Vagina (tissue), 2 donors: ENCODE results near the gene NUDT14. TPM values are rescaled to one million over a fixed set of nuclear protein-coding genes. Genes with fewer than 3 reads are reported as not detected.

Source experiments
- DNase-seq, 2 donors: peaks; one replicate each; pipeline ENCODE4 v3.0.0-alpha.2; 2017; ENCODE audit errors: extremely low spot score in 2 of 2
- H3K27ac ChIP-seq: fragments of 200-600 bp; sonication (generic); one replicate; pipeline ENCODE4 v1.5.1; 2019
- H3K27me3 ChIP-seq: fragments of 200-600 bp; sonication (generic); one replicate; pipeline ENCODE4 v1.5.1; 2019
- H3K36me3 ChIP-seq, 2 donors: fragments of 200-600 bp; sonication (generic); one replicate each; pipeline ENCODE4 v1.5.1; 2017 to 2019
- H3K4me1 ChIP-seq: fragments of 200-600 bp; sonication (generic); one replicate; pipeline ENCODE4 v1.5.1; 2019
- H3K4me3 ChIP-seq, 2 donors: fragments of 200-600 bp; sonication (generic); 1 replicate in 1 of 2; 2 replicates in 1 of 2; pipeline ENCODE4 v1.5.1; 2016 to 2019
- H3K9me3 ChIP-seq: fragments of 200-600 bp; sonication (generic); one replicate; pipeline ENCODE4 v1.5.1; 2019
- POLR2A ChIP-seq, 2 donors: fragments of 450-650 bp; IDR thresholded peaks; one replicate each; pipeline ENCODE4 v1.6.1; 2017; ENCODE audit warnings: antibody characterized with exemption in 2 of 2, mild to moderate bottlenecking in 2 of 2, moderate library complexity in 2 of 2
- POLR2AphosphoS5 ChIP-seq, 2 donors: sonication (generic); formaldehyde crosslinking; IDR thresholded peaks; one replicate each; pipeline ENCODE4 v1.9.0; 2017; ENCODE audit warnings: antibody characterized with exemption in 2 of 2, mild to moderate bottlenecking in 2 of 2, low read depth in 1 of 2; ENCODE audit not compliant: insufficient read depth in 1 of 2
- intact Hi-C: fragments of 100-400 bp; cut with DNase I; formaldehyde crosslinking; loops from one replicate; pipeline ENCODE4 v1.15.1; 2023
- total RNA-seq: library from RNA; depleted of rRNA; stranded (reverse); fragments of >200 nt; gene quantifications from one replicate; pipeline ENCODE4 v1.2.3, GENCODE V29; 2016
- TF ChIP-seq, protein P1 (sequence below), 3 experiments: fragments of 450-650 bp in 2 of 3; fragments of 200-600 bp in 1 of 3; sonication (generic) in 1 of 3; IDR thresholded peaks; one replicate each; pipeline ENCODE4 v1.5.1; 2017 to 2019; ENCODE audit warnings: antibody characterized with exemption in 3 of 3, mild to moderate bottlenecking in 2 of 3, moderate library complexity in 2 of 3

Gene NUDT14
- total RNA-seq, 1 donor from 2014 or later, result 11.0 TPM

GRCh38 chr14:105168496-105168978, 12.6 kb downstream of the NUDT14 start, which contains the start of gene JAG2:
Gene JAG2, minus strand, starts transcription at chr14:105168776. Its CDS starts 356 bp downstream, at chr14:105168420.
- Histone ChIP-seq H3K4me3 (peak within 1 kb of the TSS; percentile 44 to 56), H3K4me1 (peaks cover 42% of the 10 kb centered on the region), H3K27me3 (no peaks in the 10 kb centered on the region), H3K9me3 (no peaks in the 10 kb centered on the region), H3K27ac (no peak within 1 kb of the TSS), H3K36me3 (no peaks in the 10 kb centered on the region)
- TF ChIP-seq POLR2AphosphoS5 (IDR thresholded peaks at IDR 0.05; ENCODE audit: insufficient read depth in 1 of 2, low read depth in 1 of 2), result no peak
- TF ChIP-seq, protein P1, sequence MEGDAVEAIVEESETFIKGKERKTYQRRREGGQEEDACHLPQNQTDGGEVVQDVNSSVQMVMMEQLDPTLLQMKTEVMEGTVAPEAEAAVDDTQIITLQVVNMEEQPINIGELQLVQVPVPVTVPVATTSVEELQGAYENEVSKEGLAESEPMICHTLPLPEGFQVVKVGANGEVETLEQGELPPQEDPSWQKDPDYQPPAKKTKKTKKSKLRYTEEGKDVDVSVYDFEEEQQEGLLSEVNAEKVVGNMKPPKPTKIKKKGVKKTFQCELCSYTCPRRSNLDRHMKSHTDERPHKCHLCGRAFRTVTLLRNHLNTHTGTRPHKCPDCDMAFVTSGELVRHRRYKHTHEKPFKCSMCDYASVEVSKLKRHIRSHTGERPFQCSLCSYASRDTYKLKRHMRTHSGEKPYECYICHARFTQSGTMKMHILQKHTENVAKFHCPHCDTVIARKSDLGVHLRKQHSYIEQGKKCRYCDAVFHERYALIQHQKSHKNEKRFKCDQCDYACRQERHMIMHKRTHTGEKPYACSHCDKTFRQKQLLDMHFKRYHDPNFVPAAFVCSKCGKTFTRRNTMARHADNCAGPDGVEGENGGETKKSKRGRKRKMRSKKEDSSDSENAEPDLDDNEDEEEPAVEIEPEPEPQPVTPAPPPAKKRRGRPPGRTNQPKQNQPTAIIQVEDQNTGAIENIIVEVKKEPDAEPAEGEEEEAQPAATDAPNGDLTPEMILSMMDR (IDR thresholded peaks at IDR 0.05), result no peak
- TF ChIP-seq POLR2A (IDR thresholded peaks at IDR 0.05), result no peak
- DNase-seq, result no peak
- intact Hi-C loops, result no loop called here

GRCh38 chr14:105168093-105168420, 13.1 kb downstream of the NUDT14 start:
- Histone ChIP-seq H3K36me3 (no peaks in the 10 kb centered on the region), H3K4me3 (peak overlapping the region; percentile 44 to 56), H3K4me1 (peaks cover 42% of the 10 kb centered on the region), H3K27ac (no peak overlapping the region), H3K9me3 (no peaks in the 10 kb centered on the region), H3K27me3 (no peaks in the 10 kb centered on the region)
- DNase-seq, result no peak
- intact Hi-C loops, result no loop called here
- TF ChIP-seq, protein P1 (IDR thresholded peaks at IDR 0.05), result no peak
- TF ChIP-seq POLR2A (IDR thresholded peaks at IDR 0.05) (no peak), POLR2AphosphoS5 (IDR thresholded peaks at IDR 0.05; ENCODE audit: insufficient read depth in 1 of 2, low read depth in 1 of 2) (no peak)

GRCh38 chr14:105167303-105168092, 13.6 kb downstream of the NUDT14 start:
- H3K9me3 ChIP-seq, result no peaks in the 10 kb centered on the region
- no peaks in the 10 kb centered on the region for H3K36me3 ChIP-seq
- H3K27ac ChIP-seq, result no peak overlapping the region
- intact Hi-C loops, result no loop called here
- H3K4me3 ChIP-seq, result peak overlapping the region; percentile 44 to 56
- TF ChIP-seq POLR2A (IDR thresholded peaks at IDR 0.05), result no peak
- TF ChIP-seq POLR2AphosphoS5 (IDR thresholded peaks at IDR 0.05; ENCODE audit: insufficient read depth in 1 of 2, low read depth in 1 of 2), result no peak
- TF ChIP-seq, protein P1 (IDR thresholded peaks at IDR 0.05), result no peak
- H3K4me1 ChIP-seq, result peaks cover 42% of the 10 kb centered on the region
- H3K27me3 ChIP-seq, result no peaks in the 10 kb centered on the region
- no peak for DNase-seq

DNA sequence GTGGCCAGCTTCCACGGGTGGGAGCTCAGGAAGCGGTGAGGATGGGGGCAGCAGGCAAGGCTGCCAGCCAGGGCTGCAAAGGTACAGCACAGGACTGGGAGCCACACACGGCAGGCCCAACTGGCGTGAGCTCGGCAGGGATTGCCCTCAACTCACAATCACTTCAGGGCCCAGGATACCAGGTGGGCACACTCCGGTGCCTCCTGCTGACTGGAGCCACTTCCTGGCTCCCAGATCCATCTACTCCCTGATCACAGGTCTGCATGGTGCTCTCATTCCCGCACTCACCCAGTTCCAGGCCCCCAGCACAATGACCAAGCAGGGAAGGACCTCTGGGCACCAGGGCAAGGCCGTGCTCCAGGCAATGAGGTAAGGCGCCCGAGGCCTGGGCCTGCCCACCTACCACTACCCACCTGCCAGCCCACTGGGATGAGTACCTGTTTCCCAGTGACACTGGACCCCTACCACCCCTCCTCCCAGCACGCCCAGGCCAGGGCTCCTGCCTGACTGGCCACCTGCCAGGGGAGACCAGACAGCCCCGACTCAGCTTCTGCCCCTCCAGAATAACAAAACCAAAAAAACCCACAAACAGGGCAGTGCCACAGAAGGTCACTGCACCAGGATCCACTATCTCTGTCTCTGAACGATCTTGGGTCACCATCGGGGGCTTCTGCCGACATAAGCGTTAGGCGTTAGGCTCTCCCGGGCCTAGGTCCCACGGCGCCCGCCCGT, 14.4 kb downstream of the NUDT14 start:
- intact Hi-C loops, result no loop called here
- no peak overlapping the region for H3K27ac ChIP-seq

More for the DNA sequence above, 14.4 kb downstream of the NUDT14 start:
- Histone ChIP-seq H3K36me3 (no peaks in the 10 kb centered on the region), H3K27me3 (no peaks in the 10 kb centered on the region), H3K4me3 (peak overlapping the region; percentile 44 to 56), H3K4me1 (peaks cover 42% of the 10 kb centered on the region), H3K9me3 (no peaks in the 10 kb centered on the region)
- TF ChIP-seq POLR2AphosphoS5 (IDR thresholded peaks at IDR 0.05; ENCODE audit: insufficient read depth in 1 of 2, low read depth in 1 of 2) (no peak), POLR2A (IDR thresholded peaks at IDR 0.05) (no peak)
- TF ChIP-seq, protein P1 (IDR thresholded peaks at IDR 0.05), result no peak
- no peak for DNase-seq
